ENCODE data around the gene CLCA2.

The CLCA2 gene

GRCh38 chr1:86471291-86471690 lies 47.3 kb downstream of the CLCA2 start:
- H3K36me3 ChIP-seq = no peaks in the 10 kb centered on the region
- no peaks in the 10 kb centered on the region for H3K9me3 ChIP-seq
- H3K27me3 ChIP-seq = 0 out of 2 replicates have a peak, but pooled peaks cover 7% of the 10 kb centered on the region
- no peak for DNase-seq
- no peak for TF ChIP-seq CTCF (IDR thresholded peaks at IDR 0.05; ENCODE audit: low read depth, low read length)
- no peak overlapping the region for H3K4me3 ChIP-seq (ENCODE audit: low read depth, low read length)
- H3K4me1 ChIP-seq = no peaks in the 10 kb centered on the region

GRCh38 chr1:86472152-86472551 lies 48.2 kb downstream of the CLCA2 start:
- H3K4me3 ChIP-seq (ENCODE audit: low read depth, low read length) = no peak overlapping the region
- no peak for DNase-seq
- TF ChIP-seq CTCF (IDR thresholded peaks at IDR 0.05; ENCODE audit: low read depth, low read length) = no peak
- H3K36me3 ChIP-seq = no peaks in the 10 kb centered on the region
- no peaks in the 10 kb centered on the region for H3K4me1 ChIP-seq
- 0 out of 2 replicates have a peak, but pooled peaks cover 7% of the 10 kb centered on the region for H3K27me3 ChIP-seq
- H3K9me3 ChIP-seq = no peaks in the 10 kb centered on the region

GRCh38 chr1:86472767-86473166 lies 48.8 kb downstream of the CLCA2 start:
- H3K4me1 ChIP-seq = no peaks in the 10 kb centered on the region
- H3K4me3 ChIP-seq (ENCODE audit: low read depth, low read length) = no peak overlapping the region
- no peaks in the 10 kb centered on the region for H3K9me3 ChIP-seq
- DNase-seq = no peak
- H3K36me3 ChIP-seq = no peaks in the 10 kb centered on the region
- 0 out of 2 replicates have a peak, but pooled peaks cover 7% of the 10 kb centered on the region for H3K27me3 ChIP-seq
- no peak for TF ChIP-seq CTCF (IDR thresholded peaks at IDR 0.05; ENCODE audit: low read depth, low read length)

GRCh38 chr1:86477256-86477655 lies 53.3 kb downstream of the CLCA2 start:
- H3K36me3 ChIP-seq = no peaks in the 10 kb centered on the region
- H3K9me3 ChIP-seq = no peaks in the 10 kb centered on the region
- no peaks in the 10 kb centered on the region for H3K4me1 ChIP-seq
- no peak for TF ChIP-seq CTCF (IDR thresholded peaks at IDR 0.05; ENCODE audit: low read depth, low read length)
- 0 out of 2 replicates have a peak, but pooled peaks cover 7% of the 10 kb centered on the region for H3K27me3 ChIP-seq
- no peak overlapping the region for H3K4me3 ChIP-seq (ENCODE audit: low read depth, low read length)
- no peak for DNase-seq

GRCh38 chr1:86477682-86478081 lies 53.7 kb downstream of the CLCA2 start:
- no peaks in the 10 kb centered on the region for H3K9me3 ChIP-seq

More at GRCh38 chr1:86477682-86478081, 53.7 kb downstream of the CLCA2 start:
- no peak for TF ChIP-seq CTCF (IDR thresholded peaks at IDR 0.05; ENCODE audit: low read depth, low read length)
- 0 out of 2 replicates have a peak, but pooled peaks cover 7% of the 10 kb centered on the region for H3K27me3 ChIP-seq
- no peaks in the 10 kb centered on the region for H3K4me1 ChIP-seq
- H3K4me3 ChIP-seq (ENCODE audit: low read depth, low read length) = no peak overlapping the region
- no peak for DNase-seq
- no peaks in the 10 kb centered on the region for H3K36me3 ChIP-seq

Measured in BE2C (cell line).